ENCODE measurements around the gene SLC35F1.

GRCh38 chr6:118313208-118313607, 406.1 kb downstream of the SLC35F1 start:
- TF ChIP-seq CTCF (IDR thresholded peaks at IDR 0.05 in 2 of 3, conservative IDR thresholded peaks at IDR 0.05 in 1 of 3; ENCODE audit: control insufficient read depth in 2 of 3, extremely low read depth in 1 of 3, insufficient read depth in 1 of 3, low read depth in 3 of 3, low read length in 3 of 3): no peak
- TF ChIP-seq, protein P1, sequence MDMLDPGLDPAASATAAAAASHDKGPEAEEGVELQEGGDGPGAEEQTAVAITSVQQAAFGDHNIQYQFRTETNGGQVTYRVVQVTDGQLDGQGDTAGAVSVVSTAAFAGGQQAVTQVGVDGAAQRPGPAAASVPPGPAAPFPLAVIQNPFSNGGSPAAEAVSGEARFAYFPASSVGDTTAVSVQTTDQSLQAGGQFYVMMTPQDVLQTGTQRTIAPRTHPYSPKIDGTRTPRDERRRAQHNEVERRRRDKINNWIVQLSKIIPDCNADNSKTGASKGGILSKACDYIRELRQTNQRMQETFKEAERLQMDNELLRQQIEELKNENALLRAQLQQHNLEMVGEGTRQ (IDR thresholded peaks at IDR 0.05; ENCODE audit: borderline replicate concordance, low read depth, low read length): no peak
- no peak for TF ChIP-seq TBL1XR1 (IDR thresholded peaks at IDR 0.05; ENCODE audit: low read depth, low read length)
- no peak for TF ChIP-seq FOS (IDR thresholded peaks at IDR 0.05; ENCODE audit: borderline replicate concordance, extremely low read depth, insufficient read length)
